Esophagus muscularis mucosa (tissue), 4 donors: ENCODE measurements around the gene IGIP. TPM values are rescaled to one million over a fixed set of nuclear protein-coding genes. Genes with fewer than 3 reads are reported as not detected.
A peak's percentile ranks its signal among the peaks of the same experiment; 100 is the strongest.

Source experiments
- DNase-seq: peaks from one replicate; pipeline ENCODE4 v3.0.0-alpha.2; 2017; ENCODE audit errors: extremely low spot score
- H3K27ac ChIP-seq, 4 donors: fragments of 200-600 bp; sonication (generic); replicated peaks in 1 of 4; 1 replicate in 3 of 4; 2 replicates in 1 of 4; pipeline ENCODE4 v1.5.1; 2016 to 2019; ENCODE audit warnings: mild to moderate bottlenecking in 1 of 4
- H3K27me3 ChIP-seq, 4 donors: fragments of 200-600 bp; sonication (generic); one replicate each; pipeline versions ENCODE4 v1.5.1 to v1.6.0; 2016 to 2019
- H3K36me3 ChIP-seq, 4 donors: fragments of 200-600 bp; sonication (generic); one replicate each; pipeline ENCODE4 v1.5.1; 2016 to 2019
- H3K4me1 ChIP-seq, 4 donors: fragments of 200-600 bp; sonication (generic); one replicate each; pipeline ENCODE4 v1.5.1; 2016 to 2019
- H3K4me3 ChIP-seq, 4 donors: fragments of 200-600 bp; sonication (generic); 1 replicate in 2 of 4; 2 replicates in 2 of 4; pipeline ENCODE4 v1.5.1; 2016 to 2019; ENCODE audit warnings: mild to moderate bottlenecking in 4 of 4, moderate library complexity in 1 of 4
- H3K9me3 ChIP-seq, 4 donors: fragments of 200-600 bp; sonication (generic); 1 replicate in 3 of 4; 2 replicates in 1 of 4; pipeline ENCODE4 v1.5.1; 2016 to 2019
- EP300 ChIP-seq: sonication (generic); formaldehyde crosslinking; IDR thresholded peaks from one replicate; pipeline ENCODE4 v1.6.1; 2017; ENCODE audit warnings: antibody characterized with exemption
- POLR2A ChIP-seq: fragments of 450-650 bp; IDR thresholded peaks from one replicate; pipeline ENCODE4 v1.6.1; 2017; ENCODE audit warnings: antibody characterized with exemption, moderate library complexity, mild to moderate bottlenecking, low read depth
- POLR2AphosphoS5 ChIP-seq, 2 donors: sonication (generic); formaldehyde crosslinking; IDR thresholded peaks; one replicate each; pipeline ENCODE4 v1.6.1; 2017; ENCODE audit warnings: antibody characterized with exemption in 2 of 2
- WGBS: methylation state at CpG from one replicate; pipeline ENCODE4 v1.1.5; 2018; 5-methylcytosine and 5-hydroxymethylcytosine counted together
- intact Hi-C: fragments of 100-400 bp; cut with DNase I; formaldehyde crosslinking; loops from one replicate; pipeline ENCODE4 v1.15.1; 2023
- total RNA-seq, 4 donors: library from RNA; depleted of rRNA; stranded (reverse); fragments of >200 nt; gene quantifications; one replicate each; pipeline versions ENCODE4 v1.1.0 to v1.2.1, GENCODE V29; 2016
- TF ChIP-seq, protein P1 (sequence below), 3 experiments: fragments of 200-600 bp in 2 of 3; fragments of 450-650 bp in 1 of 3; sonication (generic) in 2 of 3; IDR thresholded peaks; one replicate each; pipeline ENCODE4 v1.5.1; 2017 to 2019; ENCODE audit warnings: antibody characterized with exemption in 3 of 3, mild to moderate bottlenecking in 2 of 3, moderate library complexity in 1 of 3

Gene IGIP
- total RNA-seq, 4 donors from 2014 or later = 17.6 to 31.9 (median 27.3) TPM

DNA sequence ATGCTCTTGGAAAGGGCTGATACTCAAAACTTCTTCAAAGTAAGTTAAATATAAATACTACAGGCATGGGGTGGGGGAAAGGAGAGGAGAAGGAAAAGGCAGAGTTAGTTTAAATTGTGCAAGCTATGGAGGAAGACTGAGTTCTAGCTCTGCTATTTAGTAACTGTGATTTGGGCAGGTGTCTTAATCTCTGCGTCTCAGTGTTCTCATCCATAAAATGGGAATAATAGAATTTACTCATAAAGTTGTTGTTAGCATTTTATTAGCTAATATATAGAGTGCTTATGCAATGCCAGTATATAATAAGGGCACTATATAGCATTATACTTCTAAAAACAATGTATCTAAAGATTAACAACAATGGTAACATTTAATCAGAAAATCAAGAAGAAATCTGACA is 24.6 kb upstream of the IGIP start:
- TF ChIP-seq EP300 (no peak), POLR2A (no peak)
- 94% methylated on average over 1 of the region's 1 CpG for WGBS
- Histone ChIP-seq H3K27ac (no peak overlapping the region), H3K9me3 (no peaks in the 10 kb centered on the region), H3K36me3 (no peaks in the 10 kb centered on the region), H3K27me3 (no peaks in the 10 kb centered on the region), H3K4me3 (no peak overlapping the region), H3K4me1 (peaks cover 0 to 7% (median 5%) of the 10 kb centered on the region in 4 donors)
- DNase-seq = no peak
- intact Hi-C loops = no loop called here

DNA sequence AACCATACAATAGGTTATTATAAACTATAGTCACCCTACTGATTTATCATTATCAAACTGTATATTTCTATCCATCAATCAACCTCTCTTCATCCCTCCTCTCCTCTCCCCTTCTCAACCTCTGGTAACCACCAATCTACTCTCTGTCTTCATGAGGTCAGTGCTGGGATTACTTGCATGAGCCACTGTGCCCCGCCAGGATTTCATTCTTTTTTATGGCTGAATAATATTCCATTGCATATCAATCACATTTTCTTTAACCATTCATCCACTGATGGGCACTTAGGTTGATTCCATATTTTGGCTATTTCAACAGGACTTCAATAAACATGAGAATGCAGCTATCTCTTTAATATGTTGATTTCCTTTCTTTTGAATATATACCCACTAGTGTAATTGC is 22.6 kb upstream of the IGIP start:
- TF ChIP-seq EP300 (no peak), POLR2A (no peak), POLR2AphosphoS5 (IDR thresholded peaks at IDR 0.05) (no peak)
- TF ChIP-seq, protein P1, sequence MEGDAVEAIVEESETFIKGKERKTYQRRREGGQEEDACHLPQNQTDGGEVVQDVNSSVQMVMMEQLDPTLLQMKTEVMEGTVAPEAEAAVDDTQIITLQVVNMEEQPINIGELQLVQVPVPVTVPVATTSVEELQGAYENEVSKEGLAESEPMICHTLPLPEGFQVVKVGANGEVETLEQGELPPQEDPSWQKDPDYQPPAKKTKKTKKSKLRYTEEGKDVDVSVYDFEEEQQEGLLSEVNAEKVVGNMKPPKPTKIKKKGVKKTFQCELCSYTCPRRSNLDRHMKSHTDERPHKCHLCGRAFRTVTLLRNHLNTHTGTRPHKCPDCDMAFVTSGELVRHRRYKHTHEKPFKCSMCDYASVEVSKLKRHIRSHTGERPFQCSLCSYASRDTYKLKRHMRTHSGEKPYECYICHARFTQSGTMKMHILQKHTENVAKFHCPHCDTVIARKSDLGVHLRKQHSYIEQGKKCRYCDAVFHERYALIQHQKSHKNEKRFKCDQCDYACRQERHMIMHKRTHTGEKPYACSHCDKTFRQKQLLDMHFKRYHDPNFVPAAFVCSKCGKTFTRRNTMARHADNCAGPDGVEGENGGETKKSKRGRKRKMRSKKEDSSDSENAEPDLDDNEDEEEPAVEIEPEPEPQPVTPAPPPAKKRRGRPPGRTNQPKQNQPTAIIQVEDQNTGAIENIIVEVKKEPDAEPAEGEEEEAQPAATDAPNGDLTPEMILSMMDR (IDR thresholded peaks at IDR 0.05) = no peak
- DNase-seq = no peak
- Histone ChIP-seq H3K4me3 (no peak overlapping the region), H3K27ac (no peak overlapping the region), H3K4me1 (peaks cover 5 to 19% (median 17%) of the 10 kb centered on the region in 4 donors), H3K9me3 (no peaks in the 10 kb centered on the region), H3K27me3 (no peaks in the 10 kb centered on the region), H3K36me3 (no peaks in the 10 kb centered on the region)
- intact Hi-C loops = no loop called here
- 57% methylated on average over 1 of the region's 1 CpG for WGBS

DNA sequence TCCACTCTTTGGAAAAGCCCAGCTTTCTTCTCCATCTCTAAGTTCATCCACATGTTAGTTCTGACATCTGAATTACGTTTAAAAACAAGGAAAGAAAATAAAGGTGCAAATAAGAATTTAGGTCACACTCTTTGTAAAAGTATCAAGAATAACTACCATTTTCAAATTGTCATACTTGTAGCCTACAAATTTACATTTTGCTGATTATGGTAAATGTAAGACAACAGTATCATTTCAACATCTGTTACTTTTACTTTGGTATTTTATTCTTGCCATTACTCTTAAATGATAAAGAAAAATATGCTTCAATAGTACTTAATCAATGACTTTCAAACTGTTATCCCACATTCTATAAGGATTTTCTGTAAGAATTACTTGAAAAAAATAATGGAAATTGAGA is 21.6 kb upstream of the IGIP start:
- Histone ChIP-seq H3K27ac (no peak overlapping the region), H3K4me1 (peaks cover 10 to 28% (median 26%) of the 10 kb centered on the region in 4 donors), H3K27me3 (no peaks in the 10 kb centered on the region), H3K9me3 (no peaks in the 10 kb centered on the region), H3K4me3 (no peak overlapping the region), H3K36me3 (no peaks in the 10 kb centered on the region)
- DNase-seq = no peak
- 56% methylated on average over 1 of the region's 1 CpG for WGBS
- intact Hi-C loops = no loop called here
- TF ChIP-seq POLR2AphosphoS5 (IDR thresholded peaks at IDR 0.05) (no peak), EP300 (no peak), POLR2A (no peak)
- TF ChIP-seq, protein P1 (IDR thresholded peaks at IDR 0.05) = no peak

DNA sequence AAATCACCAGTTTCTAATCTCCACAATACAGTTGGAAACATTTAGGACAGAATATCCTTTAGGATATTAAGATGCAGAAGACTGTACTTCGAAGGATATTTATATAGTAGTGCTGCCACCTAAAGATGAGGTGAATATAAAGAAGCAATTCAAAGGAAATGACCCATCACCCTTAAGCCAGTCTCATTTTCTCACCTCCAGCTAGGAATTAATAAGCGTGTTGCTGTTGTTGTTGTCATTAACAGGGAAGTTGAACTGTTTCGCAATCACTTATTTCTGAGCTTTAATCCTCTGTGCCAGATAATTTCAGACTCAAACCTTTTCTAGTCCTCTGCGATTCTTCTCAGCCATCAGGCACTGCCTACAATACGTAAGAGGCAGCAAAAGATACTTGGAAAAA is 19.6 kb upstream of the IGIP start:
- 68% methylated on average over 5 of the region's 5 CpGs for WGBS
- Histone ChIP-seq H3K4me1 (peaks cover 15 to 45% (median 37%) of the 10 kb centered on the region in 4 donors), H3K27me3 (no peaks in the 10 kb centered on the region), H3K27ac (peak overlapping the region; percentile 97 to 99 (median 97)), H3K9me3 (no peaks in the 10 kb centered on the region), H3K4me3 (no peak overlapping the region), H3K36me3 (no peaks in the 10 kb centered on the region)
- DNase-seq = no peak
- intact Hi-C loops = loop anchor here (5.0 kb wide), 1 partner anchor 41 kb away; no protein-coding TSS in a partner anchor
- TF ChIP-seq, protein P1 (IDR thresholded peaks at IDR 0.05) = no peak
- no peak for TF ChIP-seq EP300
- TF ChIP-seq POLR2A = no peak
- TF ChIP-seq POLR2AphosphoS5 (IDR thresholded peaks at IDR 0.05) = no peak

DNA sequence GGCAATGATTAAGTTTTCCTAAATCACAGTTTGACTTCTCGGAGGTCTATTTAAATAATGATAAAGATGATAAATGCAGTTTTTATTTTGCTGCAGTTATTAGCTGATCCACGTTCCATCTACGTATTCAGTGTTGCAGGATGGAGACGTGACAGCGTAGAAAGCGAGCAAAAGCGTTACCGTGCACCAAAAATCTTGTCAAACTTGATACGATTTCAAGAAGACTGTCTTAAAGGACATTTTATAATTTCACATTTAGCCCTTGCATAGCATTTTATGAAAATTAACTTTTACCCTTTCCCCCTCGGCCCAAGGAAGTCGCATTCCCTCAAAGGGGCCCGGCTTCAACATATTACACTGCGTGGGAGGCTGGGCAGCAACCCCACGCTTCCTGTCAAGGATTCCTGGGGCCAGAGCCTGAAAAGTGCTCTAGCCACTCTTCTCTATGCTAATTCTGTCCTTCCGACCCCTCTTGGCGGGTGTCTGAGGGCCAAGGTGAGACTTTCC is 18.9 kb upstream of the IGIP start:
- peak overlapping the region; percentile 73 to 82 (median 74) for H3K4me3 ChIP-seq
- no peaks in the 10 kb centered on the region for H3K36me3 ChIP-seq
- no peak for DNase-seq
- peak overlapping the region; percentile 97 to 99 (median 97) for H3K27ac ChIP-seq
- TF ChIP-seq POLR2A (no peak), POLR2AphosphoS5 (IDR thresholded peaks at IDR 0.05) (no peak), EP300 (no peak)
- TF ChIP-seq, protein P1 (IDR thresholded peaks at IDR 0.05) = no peak
- H3K4me1 ChIP-seq = peaks cover 17 to 52% (median 43%) of the 10 kb centered on the region in 4 donors
- WGBS = 56% methylated on average over 16 of the region's 16 CpGs
- no peaks in the 10 kb centered on the region for H3K27me3 ChIP-seq
- intact Hi-C loops = loop anchor here (5.0 kb wide), 1 partner anchor 40 kb away; no protein-coding TSS in a partner anchor
- H3K9me3 ChIP-seq = no peaks in the 10 kb centered on the region
